Bronchial epithelial cell (primary cell): ENCODE measurements around the gene SLC12A7. TPM values are rescaled to one million over a fixed set of nuclear protein-coding genes. Genes with fewer than 3 reads are reported as not detected.

Source experiments
- DNase-seq: peaks from one replicate; pipeline ENCODE4 v3.0.0-alpha.2; 2010; ENCODE audit warnings: low read depth
- FAIRE-seq: peaks from 2 replicates; lab custom pipeline; 2011; peaks lifted over from hg19 to GRCh38; lab: Jason Lieb, UNC
- H3K27me3 ChIP-seq: 2 replicates; pipeline ENCODE4 v1.5.1; 2011; ENCODE audit warnings: low read length; ENCODE audit not compliant: control insufficient read depth, insufficient read depth
- H3K36me3 ChIP-seq: 2 replicates; pipeline ENCODE4 v1.5.1; 2011; ENCODE audit warnings: low read length; ENCODE audit not compliant: control insufficient read depth, insufficient read depth
- H3K4me3 ChIP-seq: 2 replicates; pipeline ENCODE4 v1.5.1; 2011; ENCODE audit warnings: mild to moderate bottlenecking, low read depth, low read length, control low read depth
- CTCF ChIP-seq: IDR thresholded peaks from 2 replicates; pipeline ENCODE4 v1.5.1; 2011; ENCODE audit warnings: mild to moderate bottlenecking, moderate library complexity, low read length, control low read depth, inconsistent platforms; ENCODE audit not compliant: insufficient read depth, severe bottlenecking
- total RNA-seq: library from RNA; depleted of rRNA; stranded (reverse); fragments of >200 nt; gene quantifications from 2 replicates; pipeline ENCODE4 v1.2.1, GENCODE V29; 2014

The SLC12A7 gene
- total RNA-seq, 1 donor from 2014 or later = 10.3 TPM

- DNase-seq = no peak
- peaks cover 3% of the 10 kb centered on the region for H3K27me3 ChIP-seq
- no peak for TF ChIP-seq CTCF
- no peak overlapping the region for H3K4me3 ChIP-seq
- no peaks in the 10 kb centered on the region for H3K36me3 ChIP-seq
- no peak for FAIRE-seq
Measured at GRCh38 chr5:1018596-1018995, 93.3 kb downstream of the SLC12A7 start.

- TF ChIP-seq CTCF = no peak
- no peak for DNase-seq
- Histone ChIP-seq H3K36me3 (no peaks in the 10 kb centered on the region), H3K27me3 (peaks cover 3% of the 10 kb centered on the region), H3K4me3 (no peak overlapping the region)
- FAIRE-seq = no peak
Measured at GRCh38 chr5:1017691-1018455, 94.0 kb downstream of the SLC12A7 start.

GRCh38 chr5:1017056-1017455 is 94.8 kb downstream of the SLC12A7 start:
- no peak for DNase-seq
- Histone ChIP-seq H3K4me3 (no peak overlapping the region), H3K27me3 (peaks cover 3% of the 10 kb centered on the region), H3K36me3 (no peaks in the 10 kb centered on the region)
- no peak for TF ChIP-seq CTCF
- FAIRE-seq = no peak

GRCh38 chr5:1016476-1016875 is 95.4 kb downstream of the SLC12A7 start:
- Histone ChIP-seq H3K36me3 (no peaks in the 10 kb centered on the region), H3K4me3 (no peak overlapping the region), H3K27me3 (peaks cover 3% of the 10 kb centered on the region)
- DNase-seq (no peak), FAIRE-seq (no peak)
- no peak for TF ChIP-seq CTCF

- FAIRE-seq = no peak
- peaks cover 3% of the 10 kb centered on the region for H3K27me3 ChIP-seq
Measured at GRCh38 chr5:1016036-1016435, 95.8 kb downstream of the SLC12A7 start.

More at GRCh38 chr5:1016036-1016435, 95.8 kb downstream of the SLC12A7 start:
- Histone ChIP-seq H3K36me3 (no peaks in the 10 kb centered on the region), H3K4me3 (no peak overlapping the region)
- DNase-seq = no peak
- TF ChIP-seq CTCF = no peak
